Measurements from ENCODE around the gene CYP2A13.
"Not testable (repeated sequence)": the region's sequence is repeated elsewhere in the genome, so short reads cannot be mapped to it uniquely, and the experiment has no call there.

The CYP2A13 gene, protein sequence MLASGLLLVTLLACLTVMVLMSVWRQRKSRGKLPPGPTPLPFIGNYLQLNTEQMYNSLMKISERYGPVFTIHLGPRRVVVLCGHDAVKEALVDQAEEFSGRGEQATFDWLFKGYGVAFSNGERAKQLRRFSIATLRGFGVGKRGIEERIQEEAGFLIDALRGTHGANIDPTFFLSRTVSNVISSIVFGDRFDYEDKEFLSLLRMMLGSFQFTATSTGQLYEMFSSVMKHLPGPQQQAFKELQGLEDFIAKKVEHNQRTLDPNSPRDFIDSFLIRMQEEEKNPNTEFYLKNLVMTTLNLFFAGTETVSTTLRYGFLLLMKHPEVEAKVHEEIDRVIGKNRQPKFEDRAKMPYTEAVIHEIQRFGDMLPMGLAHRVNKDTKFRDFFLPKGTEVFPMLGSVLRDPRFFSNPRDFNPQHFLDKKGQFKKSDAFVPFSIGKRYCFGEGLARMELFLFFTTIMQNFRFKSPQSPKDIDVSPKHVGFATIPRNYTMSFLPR

DNA sequence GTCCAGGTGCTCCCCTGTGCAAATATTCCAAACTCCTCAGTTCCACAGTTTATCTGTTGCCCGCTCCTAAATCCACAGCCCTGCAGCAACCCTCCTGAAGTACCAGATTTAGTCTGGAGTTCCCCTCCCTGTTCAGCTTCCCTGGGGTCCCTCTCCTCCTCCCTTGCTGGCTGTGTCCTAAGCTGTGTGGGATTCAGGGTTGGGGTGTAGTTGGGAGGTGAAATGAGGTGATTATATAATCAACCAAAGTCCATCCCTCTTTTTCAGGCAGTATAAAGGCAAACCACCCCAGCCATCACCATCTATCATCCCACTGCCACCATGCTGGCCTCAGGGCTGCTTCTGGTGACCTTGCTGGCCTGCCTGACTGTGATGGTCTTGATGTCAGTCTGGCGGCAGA is at the start of gene CYP2A13:
TSS of gene CYP2A13 (plus strand) at position 301 of the 400 bp plus-strand sequence. CDS start at position 322, 21 bp downstream.
- DNase-seq = no peak

DNA sequence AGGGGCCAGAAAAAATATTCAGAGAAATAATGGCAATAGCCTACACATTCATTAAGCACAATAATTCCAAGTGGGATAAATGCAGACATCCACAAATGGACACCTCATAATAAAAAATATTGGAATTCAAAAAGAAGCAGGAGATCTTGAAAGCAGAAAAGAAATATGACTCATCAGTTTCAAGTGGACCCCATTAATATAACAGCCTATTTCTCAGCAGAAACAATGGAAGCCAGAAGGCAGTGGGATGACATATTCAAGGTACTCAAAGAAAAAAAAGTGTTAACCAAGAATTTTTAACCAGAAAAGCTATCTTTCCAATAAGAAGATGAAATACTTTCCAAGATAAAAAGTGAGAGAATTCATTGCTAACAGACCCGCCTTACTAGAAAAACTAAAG is 48.4 kb upstream of the CYP2A13 start:
- intact Hi-C loops (cut with DNase I) = no loop called here
- no peak for DNase-seq

More for the DNA sequence above, at the start of gene CYP2A13:
- intact Hi-C loops (cut with DNase I) = no loop called here

GRCh38 chr19:41045095-41045494 is 43.2 kb upstream of the CYP2A13 start:
- intact Hi-C loops (cut with DNase I); DNase-seq: not testable (repeated sequence)

DNA sequence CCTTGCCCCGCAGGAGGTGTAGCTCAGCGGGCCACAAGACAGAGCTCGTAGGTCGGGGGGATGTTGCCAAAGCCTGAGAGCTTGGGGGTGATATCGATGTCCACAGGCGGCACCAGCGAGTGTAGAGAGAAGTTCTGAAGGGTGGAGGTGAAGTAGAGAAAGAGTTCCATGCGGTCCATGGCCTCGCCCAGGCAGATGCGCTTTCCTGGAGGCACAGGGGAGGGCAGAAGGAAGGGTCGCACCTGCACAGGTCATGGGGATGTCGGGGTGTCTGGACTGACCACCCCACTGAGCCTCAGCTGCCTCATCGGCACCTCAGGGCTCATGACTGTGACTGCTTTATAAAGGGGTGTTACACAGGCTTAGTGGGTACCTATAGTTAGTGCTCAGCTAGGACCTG is 37.8 kb upstream of the CYP2A13 start:
- DNase-seq = no peak
- intact Hi-C loops (cut with DNase I) = no loop called here

DNA sequence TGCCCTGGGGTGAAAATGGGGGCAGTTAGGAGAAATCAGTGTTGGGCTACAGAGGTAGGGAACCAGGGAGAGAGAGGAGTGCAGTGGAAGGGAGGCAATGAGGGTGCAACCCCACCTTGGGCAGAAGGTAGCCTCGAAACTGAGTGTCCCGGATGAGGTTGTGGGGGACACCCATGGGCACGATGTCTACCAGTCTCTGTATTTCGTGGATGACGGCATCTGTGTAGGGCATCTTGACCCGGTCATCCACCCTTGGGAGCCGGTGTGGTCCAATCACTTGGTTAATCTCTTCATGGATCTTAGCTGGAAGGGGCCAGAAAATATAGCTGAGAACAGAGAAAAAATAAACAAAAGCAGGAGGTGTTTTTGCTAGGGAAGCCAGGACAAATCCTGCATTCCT is 36.1 kb upstream of the CYP2A13 start:
- intact Hi-C loops (cut with DNase I) = not testable (repeated sequence)

DNA sequence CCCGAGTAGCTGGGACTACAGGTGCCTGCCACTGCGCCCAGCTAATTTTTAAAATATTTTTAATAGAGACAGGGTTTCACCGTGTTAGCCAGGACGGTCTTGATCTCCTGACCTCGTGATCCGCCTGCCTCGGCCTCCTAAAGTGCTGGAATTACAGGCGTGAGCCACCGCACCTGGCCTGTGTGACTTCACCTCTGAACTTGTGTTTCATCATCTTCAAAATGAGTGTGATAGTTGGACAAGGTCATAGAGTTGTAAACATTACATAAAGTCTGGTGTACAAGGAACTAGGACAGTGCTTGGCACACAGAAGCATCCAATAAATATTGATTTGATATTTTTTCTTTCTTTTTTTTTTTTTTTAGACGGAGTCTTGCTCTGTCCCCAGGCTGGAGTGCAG is 34.9 kb upstream of the CYP2A13 start:
- DNase-seq; intact Hi-C loops (cut with DNase I): not testable (repeated sequence)

More for the DNA sequence above, 36.1 kb upstream of the CYP2A13 start:
- DNase-seq = not testable (repeated sequence)

GRCh38 chr19:41064974-41065569 is 23.2 kb upstream of the CYP2A13 start:
- DNase-seq = no peak
- intact Hi-C loops (cut with DNase I) = no loop called here

- DNase-seq = no peak
- intact Hi-C loops (cut with DNase I) = no loop called here
These were observed 12.0 kb upstream of the CYP2A13 start for GRCh38 chr19:41076286-41076685.

GRCh38 chr19:41083516-41083915 is 4.7 kb upstream of the CYP2A13 start:
- intact Hi-C loops (cut with DNase I) = no loop called here
- no peak for DNase-seq

DNA sequence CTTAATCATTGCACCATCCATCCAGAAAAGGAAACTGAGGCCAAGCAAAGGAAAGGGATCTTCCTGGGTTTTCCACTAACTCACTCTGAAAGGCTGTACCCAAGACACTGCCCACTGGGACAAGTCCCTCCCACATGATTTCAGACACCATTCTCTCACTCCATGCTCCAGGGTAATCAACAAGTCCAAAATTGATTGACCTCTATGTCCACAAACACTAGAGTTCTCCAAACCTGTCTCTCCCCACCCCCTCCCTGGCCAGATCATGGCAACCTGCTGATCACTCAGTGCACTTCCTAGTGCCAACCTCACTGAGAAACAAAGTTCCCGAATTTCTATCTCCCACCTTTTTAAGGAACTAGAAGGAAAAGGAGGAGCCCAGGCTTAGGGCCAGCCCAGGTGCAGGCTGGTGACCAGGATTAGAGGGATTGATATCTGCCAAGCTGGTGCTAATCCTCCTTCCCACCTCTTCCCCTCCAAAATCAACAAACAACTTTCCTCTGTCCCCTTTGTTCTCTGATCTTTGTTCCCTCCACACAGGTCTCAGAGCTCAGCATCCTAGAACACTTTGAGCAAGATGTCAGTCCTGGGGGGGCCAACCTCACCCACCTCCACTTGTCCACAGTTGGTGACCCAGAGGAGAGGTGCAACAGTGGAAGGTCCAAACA is 2.4 kb upstream of the CYP2A13 start:
- intact Hi-C loops (cut with DNase I) = no loop called here
- no peak for DNase-seq

DNA sequence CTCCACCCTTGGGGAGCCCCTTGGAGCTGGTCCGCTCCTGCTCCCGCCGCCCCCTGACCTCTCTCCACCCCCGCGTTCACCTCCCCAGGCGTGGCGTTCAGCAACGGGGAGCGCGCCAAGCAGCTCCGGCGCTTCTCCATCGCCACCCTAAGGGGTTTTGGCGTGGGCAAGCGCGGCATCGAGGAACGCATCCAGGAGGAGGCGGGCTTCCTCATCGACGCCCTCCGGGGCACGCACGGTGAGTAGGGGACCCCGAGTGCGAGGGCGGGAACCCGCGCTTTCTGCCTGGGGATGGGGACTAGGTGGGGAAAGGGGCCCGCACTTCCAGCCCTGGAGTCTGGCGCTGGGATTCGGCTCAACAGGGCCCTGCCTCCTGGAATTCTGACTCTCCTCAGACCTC is 1.7 kb downstream of the CYP2A13 start:
- intact Hi-C loops (cut with DNase I) = no loop called here
- DNase-seq = no peak

DNA sequence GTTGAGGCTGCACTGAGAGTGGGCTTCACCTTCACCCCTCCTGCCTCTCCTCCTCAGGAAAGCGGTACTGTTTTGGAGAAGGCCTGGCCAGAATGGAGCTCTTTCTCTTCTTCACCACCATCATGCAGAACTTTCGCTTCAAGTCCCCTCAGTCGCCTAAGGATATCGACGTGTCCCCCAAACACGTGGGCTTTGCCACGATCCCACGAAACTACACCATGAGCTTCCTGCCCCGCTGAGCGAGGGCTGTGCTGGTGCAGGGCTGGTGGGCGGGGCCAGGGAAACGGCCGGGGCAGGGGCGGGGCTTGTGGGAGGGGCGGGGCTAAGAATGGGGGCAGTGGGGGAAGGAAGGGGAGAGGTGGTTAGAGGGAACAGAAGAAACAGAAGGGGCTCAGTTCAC is 7.5 kb downstream of the CYP2A13 start:
- intact Hi-C loops (cut with DNase I) = no loop called here
- no peak for DNase-seq

DNA sequence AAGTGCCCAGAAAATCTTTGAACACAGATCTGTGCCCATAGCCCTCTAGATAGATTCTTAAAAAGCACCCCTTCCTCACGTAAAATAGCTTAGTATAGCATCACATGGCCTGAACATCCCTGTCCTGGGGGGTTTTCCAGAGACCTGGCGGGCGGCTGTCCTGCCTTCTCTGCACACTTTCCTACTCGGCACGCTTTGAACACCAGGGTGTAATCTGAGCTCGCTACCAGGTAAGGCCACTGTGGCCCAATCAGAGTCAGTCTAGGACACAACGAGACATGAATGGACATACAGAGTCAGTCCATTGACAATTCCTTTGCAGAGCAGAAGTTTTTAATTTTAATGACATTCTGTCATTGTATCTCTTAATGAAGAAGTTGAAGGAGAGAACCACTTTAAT is 8.1 kb downstream of the CYP2A13 start:
- intact Hi-C loops (cut with DNase I) = no loop called here
- no peak for DNase-seq

- intact Hi-C loops (cut with DNase I) = no loop called here
- no peak for DNase-seq
These were observed 9.1 kb downstream of the CYP2A13 start for GRCh38 chr19:41097302-41097701.

DNA sequence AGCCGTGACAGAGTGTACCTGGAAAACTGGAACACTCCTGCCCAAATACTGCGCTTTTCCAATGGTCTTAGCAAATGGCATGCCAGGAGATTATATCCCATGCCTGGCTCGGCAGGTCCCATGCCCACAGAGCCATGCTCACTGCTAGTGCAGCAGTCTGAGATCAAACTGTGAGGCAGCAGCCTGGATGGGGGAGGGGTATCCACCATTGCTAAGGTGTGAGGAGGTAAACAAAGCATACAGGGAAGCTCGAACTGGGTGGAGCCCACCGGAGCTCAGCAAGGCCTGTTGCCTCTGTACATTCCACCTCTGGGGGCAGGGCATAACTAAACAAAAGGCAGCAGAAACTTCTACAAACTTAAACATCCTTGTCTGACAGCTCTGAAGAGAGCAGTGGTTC is 10.5 kb downstream of the CYP2A13 start:
- intact Hi-C loops (cut with DNase I) = no loop called here
- no peak for DNase-seq

DNA sequence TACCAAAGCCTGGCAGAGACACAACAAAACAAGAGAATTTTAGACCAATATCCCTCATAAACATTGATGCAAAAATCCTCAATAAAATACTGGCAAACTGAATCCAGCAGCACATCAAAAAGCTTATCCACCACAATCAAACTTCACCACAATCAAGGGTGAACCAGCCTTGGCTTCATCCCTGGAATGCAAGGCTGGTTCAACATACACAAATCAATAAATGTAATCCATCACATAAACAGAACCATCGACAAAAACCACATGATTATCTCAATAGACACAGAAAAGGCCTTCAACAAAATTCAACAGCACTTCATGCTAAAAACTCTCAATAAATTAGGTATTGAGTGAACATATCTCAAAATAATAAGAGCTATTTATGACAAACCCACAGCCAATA is 14.0 kb downstream of the CYP2A13 start:
- intact Hi-C loops (cut with DNase I); DNase-seq: not testable (repeated sequence)

- no peak for DNase-seq
- intact Hi-C loops (cut with DNase I) = no loop called here
These were observed 17.9 kb downstream of the CYP2A13 start for GRCh38 chr19:41106177-41106576.

DNA sequence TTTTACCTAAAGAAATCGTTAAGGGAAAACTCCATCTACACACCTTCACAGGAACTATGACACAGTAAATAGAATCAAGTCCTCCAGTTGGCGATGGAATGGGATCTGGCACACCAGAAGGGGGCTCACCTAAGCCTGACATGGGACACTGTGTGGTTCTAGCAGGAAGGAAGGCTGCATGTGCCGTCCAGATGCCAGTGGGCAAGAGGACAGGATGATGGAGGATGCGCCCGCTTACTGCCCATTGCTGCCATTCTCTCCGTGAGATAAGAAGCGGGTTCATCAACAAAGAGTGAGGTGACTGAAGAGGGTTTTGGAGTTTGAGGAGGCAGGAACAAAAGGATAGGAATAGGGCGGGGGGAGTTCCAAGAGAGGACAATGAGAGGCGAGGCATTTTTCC is 23.0 kb downstream of the CYP2A13 start:
- intact Hi-C loops (cut with DNase I) = no loop called here
- peak in 1 of 42 donors; percentile 8 for DNase-seq

DNA sequence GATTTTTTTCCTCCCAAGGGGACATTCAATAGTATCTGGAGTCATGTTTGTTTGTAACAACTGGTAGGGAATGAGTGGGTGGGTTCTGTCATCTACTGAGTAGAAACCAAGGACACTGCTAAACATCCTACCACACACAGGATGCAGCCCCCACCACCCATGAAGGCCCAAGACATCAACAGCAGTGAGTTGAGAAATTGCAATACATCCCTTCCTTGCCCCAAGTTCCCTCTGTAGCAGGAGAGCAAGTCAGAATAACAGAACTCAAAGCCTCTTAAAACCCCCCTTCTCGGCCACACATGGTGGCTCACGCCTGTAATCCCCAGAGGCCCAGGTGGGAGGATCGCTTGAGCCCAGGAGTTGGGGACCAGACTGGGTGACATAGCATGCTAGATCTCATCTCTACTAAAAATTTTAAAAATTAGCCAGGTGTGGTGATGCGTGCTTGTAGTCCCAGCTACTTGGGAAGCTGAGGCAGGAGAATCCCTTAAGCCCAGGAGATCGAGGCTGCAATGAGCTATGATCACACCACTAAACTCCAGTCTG is 23.6 kb downstream of the CYP2A13 start:
- intact Hi-C loops (cut with DNase I) = no loop called here
- peak in 1 of 42 donors; percentile 2 for DNase-seq
